ENCODE measurements around the gene KIAA0753.

DNA sequence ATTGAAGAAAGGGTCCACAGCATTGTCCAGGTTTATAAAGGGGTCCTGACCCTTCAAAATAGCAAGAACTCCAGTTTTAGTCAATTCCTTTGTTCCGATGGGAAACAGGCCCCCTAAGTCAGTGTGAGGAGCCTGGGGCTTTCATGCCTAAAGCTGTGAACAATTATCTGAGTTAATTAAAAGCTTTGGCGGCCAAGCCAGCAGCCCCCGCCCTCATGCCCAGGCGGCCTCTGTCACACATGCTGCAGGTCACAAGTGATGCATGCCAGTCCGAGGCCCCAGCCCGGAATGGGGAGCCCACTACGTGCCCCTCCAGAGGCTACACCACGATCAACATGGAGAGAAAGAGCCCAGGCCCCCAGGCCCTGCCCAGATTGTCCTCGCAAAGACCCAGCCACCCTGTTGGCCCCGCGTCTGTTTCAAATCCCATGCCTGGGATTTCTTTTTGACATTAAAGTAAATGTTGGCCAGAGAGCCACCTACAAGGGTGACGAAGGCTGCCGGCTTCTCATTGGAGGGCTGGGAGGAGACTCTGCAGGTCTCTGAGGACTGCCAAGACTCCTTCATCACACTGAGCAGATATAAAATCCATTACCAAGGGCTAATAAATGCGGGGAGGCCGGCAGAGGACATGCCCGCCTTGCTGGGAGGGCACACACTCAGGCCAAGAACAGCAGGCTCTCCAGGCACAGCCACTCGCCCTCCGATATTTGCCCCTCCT lies 69.6 kb downstream of the KIAA0753 start:
- TF ChIP-seq, protein P1, sequence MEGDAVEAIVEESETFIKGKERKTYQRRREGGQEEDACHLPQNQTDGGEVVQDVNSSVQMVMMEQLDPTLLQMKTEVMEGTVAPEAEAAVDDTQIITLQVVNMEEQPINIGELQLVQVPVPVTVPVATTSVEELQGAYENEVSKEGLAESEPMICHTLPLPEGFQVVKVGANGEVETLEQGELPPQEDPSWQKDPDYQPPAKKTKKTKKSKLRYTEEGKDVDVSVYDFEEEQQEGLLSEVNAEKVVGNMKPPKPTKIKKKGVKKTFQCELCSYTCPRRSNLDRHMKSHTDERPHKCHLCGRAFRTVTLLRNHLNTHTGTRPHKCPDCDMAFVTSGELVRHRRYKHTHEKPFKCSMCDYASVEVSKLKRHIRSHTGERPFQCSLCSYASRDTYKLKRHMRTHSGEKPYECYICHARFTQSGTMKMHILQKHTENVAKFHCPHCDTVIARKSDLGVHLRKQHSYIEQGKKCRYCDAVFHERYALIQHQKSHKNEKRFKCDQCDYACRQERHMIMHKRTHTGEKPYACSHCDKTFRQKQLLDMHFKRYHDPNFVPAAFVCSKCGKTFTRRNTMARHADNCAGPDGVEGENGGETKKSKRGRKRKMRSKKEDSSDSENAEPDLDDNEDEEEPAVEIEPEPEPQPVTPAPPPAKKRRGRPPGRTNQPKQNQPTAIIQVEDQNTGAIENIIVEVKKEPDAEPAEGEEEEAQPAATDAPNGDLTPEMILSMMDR (IDR thresholded peaks at IDR 0.05; ENCODE audit: control extremely low read depth in 1 of 3, insufficient read depth in 1 of 3, low read depth in 1 of 3, low read length in 3 of 3): no peak
- TF ChIP-seq EP300 (IDR thresholded peaks at IDR 0.05; ENCODE audit: borderline replicate concordance in 1 of 2, low read depth in 2 of 2, low read length in 2 of 2) (no peak), TBP (IDR thresholded peaks at IDR 0.05; ENCODE audit: low read depth, low read length) (no peak)
- TF ChIP-seq, protein P2, sequence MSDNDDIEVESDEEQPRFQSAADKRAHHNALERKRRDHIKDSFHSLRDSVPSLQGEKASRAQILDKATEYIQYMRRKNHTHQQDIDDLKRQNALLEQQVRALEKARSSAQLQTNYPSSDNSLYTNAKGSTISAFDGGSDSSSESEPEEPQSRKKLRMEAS (IDR thresholded peaks at IDR 0.05): no peak
